Lower lobe of right lung (tissue), 2 donors: ENCODE data around the gene TPM3. TPM values are rescaled to one million over a fixed set of nuclear protein-coding genes. Genes with fewer than 3 reads are reported as not detected.
A peak's percentile ranks its signal among the peaks of the same experiment; 100 is the strongest.

ENCODE experiments used
- ATAC-seq, 2 donors: fragments of 200-7000 bp; cut with Tn5 transposase; one replicate each; pipeline ENCODE4 v1.9.1; 2020 to 2022; ENCODE audit warnings: mild to moderate bottlenecking in 2 of 2, moderate library complexity in 2 of 2
- DNase-seq: peaks from one replicate; pipeline ENCODE4 v3.0.0-alpha.2; 2020
- H3K27ac ChIP-seq: fragments of 200-600 bp; one replicate; pipeline ENCODE4 v1.8.0; 2022
- H3K27me3 ChIP-seq: fragments of 200-600 bp; one replicate; pipeline ENCODE4 v1.8.0; 2022; ENCODE audit warnings: low read depth
- H3K36me3 ChIP-seq: fragments of 200-600 bp; one replicate; pipeline ENCODE4 v1.8.0; 2022; ENCODE audit warnings: mild to moderate bottlenecking
- H3K4me1 ChIP-seq: fragments of 200-600 bp; one replicate; pipeline ENCODE4 v1.8.0; 2022
- H3K4me3 ChIP-seq: fragments of 200-600 bp; one replicate; pipeline ENCODE4 v1.8.0; 2022; ENCODE audit warnings: mild to moderate bottlenecking
- H3K9me3 ChIP-seq: fragments of 200-600 bp; one replicate; pipeline ENCODE4 v1.8.0; 2022
- CTCF ChIP-seq: fragments of 200-600 bp; IDR thresholded peaks from one replicate; pipeline ENCODE4 v1.8.0; 2022; ENCODE audit warnings: antibody characterized with exemption, mild to moderate bottlenecking
- intact Hi-C: fragments of 100-400 bp; cut with DNase I; formaldehyde crosslinking; loops from one replicate; pipeline ENCODE4 v1.11.0; 2022
- total RNA-seq: library from RNA; stranded (reverse); fragmentation: NEBNext Ultra II Directional; extraction: Animal tissue kit (Norgen Biotek cat#: 25700); gene quantifications from one replicate; pipeline ENCODE4 v1.2.1, GENCODE V29; 2021
- donor health status: DM: no; HTN: yes; CAD: no; lungs with severe emphysema.

TPM3 gene
- total RNA-seq, 1 donor from 2014 or later, result 334 TPM

GRCh38 chr1:154199563-154199879 lies 7.6 kb upstream of the TPM3 start:
- no peak for TF ChIP-seq CTCF
- peaks cover under 1% of the 10 kb centered on the region for H3K36me3 ChIP-seq
- no peaks in the 10 kb centered on the region for H3K9me3 ChIP-seq
- intact Hi-C loops, result no loop called here
- no peaks in the 10 kb centered on the region for H3K27me3 ChIP-seq
- ATAC-seq, result no peak
- H3K27ac ChIP-seq, result no peak overlapping the region
- DNase-seq, result no peak
- peaks cover 6% of the 10 kb centered on the region for H3K4me1 ChIP-seq
- no peak overlapping the region for H3K4me3 ChIP-seq

- TF ChIP-seq CTCF, result peak; percentile 59
- Histone ChIP-seq H3K4me3 (no peak overlapping the region), H3K4me1 (peaks cover 6% of the 10 kb centered on the region), H3K9me3 (no peaks in the 10 kb centered on the region), H3K27ac (no peak overlapping the region), H3K36me3 (no peaks in the 10 kb centered on the region), H3K27me3 (no peaks in the 10 kb centered on the region)
- ATAC-seq (peak; percentile 63 to 76), DNase-seq (no peak)
- intact Hi-C loops, result no loop called here
Measured at GRCh38 chr1:154198756-154199562, 7.1 kb upstream of the TPM3 start.

- TF ChIP-seq CTCF, result no peak
- ATAC-seq, result no peak
- no peaks in the 10 kb centered on the region for H3K9me3 ChIP-seq
- no peaks in the 10 kb centered on the region for H3K36me3 ChIP-seq
- DNase-seq, result no peak
- H3K4me1 ChIP-seq, result no peaks in the 10 kb centered on the region
- H3K4me3 ChIP-seq, result no peak overlapping the region
- intact Hi-C loops, result no loop called here
- H3K27ac ChIP-seq, result no peak overlapping the region
- H3K27me3 ChIP-seq, result no peaks in the 10 kb centered on the region
Measured at GRCh38 chr1:154193821-154194220, 1.9 kb upstream of the TPM3 start.

GRCh38 chr1:154192476-154192875 lies 576 bp upstream of the TPM3 start:
- no peaks in the 10 kb centered on the region for H3K36me3 ChIP-seq
- H3K9me3 ChIP-seq, result no peaks in the 10 kb centered on the region
- H3K27me3 ChIP-seq, result no peaks in the 10 kb centered on the region
- no peak for TF ChIP-seq CTCF
- H3K4me1 ChIP-seq, result no peaks in the 10 kb centered on the region
- intact Hi-C loops, result no loop called here
- H3K4me3 ChIP-seq, result no peak overlapping the region
- no peak for ATAC-seq
- DNase-seq, result no peak
- no peak overlapping the region for H3K27ac ChIP-seq

GRCh38 chr1:154190550-154190949 lies 1.4 kb downstream of the TPM3 start:
- Histone ChIP-seq H3K27ac (no peak overlapping the region), H3K4me3 (no peak overlapping the region), H3K4me1 (no peaks in the 10 kb centered on the region), H3K27me3 (no peaks in the 10 kb centered on the region), H3K36me3 (no peaks in the 10 kb centered on the region), H3K9me3 (no peaks in the 10 kb centered on the region)
- DNase-seq, result no peak
- no peak for TF ChIP-seq CTCF
- ATAC-seq, result no peak
- intact Hi-C loops, result no loop called here
